ENCODE results near the gene UGT2B15.

UGT2B15 gene

GRCh38 chr4:68613752-68614151, 56.7 kb downstream of the UGT2B15 start:
- Mint-ChIP-seq H3K27ac (no peak overlapping the region), H3K27me3 (no peaks in the 10 kb centered on the region), H3K4me3 (no peak overlapping the region), H3K9me3 (no peaks in the 10 kb centered on the region), H3K4me1 (ENCODE audit: low read depth) (no peaks in the 10 kb centered on the region), H3K36me3 (ENCODE audit: low read depth) (no peaks in the 10 kb centered on the region)

GRCh38 chr4:68606240-68606639, 64.2 kb downstream of the UGT2B15 start:
- no peak overlapping the region for H3K4me3 Mint-ChIP-seq
- no peak overlapping the region for H3K27ac Mint-ChIP-seq
- no peaks in the 10 kb centered on the region for H3K4me1 Mint-ChIP-seq (ENCODE audit: low read depth)
- H3K27me3 Mint-ChIP-seq = no peaks in the 10 kb centered on the region
- no peaks in the 10 kb centered on the region for H3K9me3 Mint-ChIP-seq
- no peaks in the 10 kb centered on the region for H3K36me3 Mint-ChIP-seq (ENCODE audit: low read depth)

- Mint-ChIP-seq H3K27ac (no peak overlapping the region), H3K4me1 (ENCODE audit: low read depth) (no peaks in the 10 kb centered on the region), H3K36me3 (ENCODE audit: low read depth) (no peaks in the 10 kb centered on the region), H3K4me3 (no peak overlapping the region), H3K9me3 (no peaks in the 10 kb centered on the region), H3K27me3 (no peaks in the 10 kb centered on the region)
Observed at GRCh38 chr4:68599150-68599549, 71.3 kb downstream of the UGT2B15 start.

GRCh38 chr4:68597482-68597881, 73.0 kb downstream of the UGT2B15 start:
- H3K27ac Mint-ChIP-seq = no peak overlapping the region
- no peak overlapping the region for H3K4me3 Mint-ChIP-seq
- H3K36me3 Mint-ChIP-seq (ENCODE audit: low read depth) = no peaks in the 10 kb centered on the region
- no peaks in the 10 kb centered on the region for H3K27me3 Mint-ChIP-seq
- H3K9me3 Mint-ChIP-seq = no peaks in the 10 kb centered on the region
- no peaks in the 10 kb centered on the region for H3K4me1 Mint-ChIP-seq (ENCODE audit: low read depth)

All from stimulated activated naive CD8-positive, alpha-beta T cell treated with anti-CD3 and anti-CD28 coated beads, Interleukin-15, Interleukin-2, amounts not matched to agents 100 ng/mL and 50 ng/mL, for 24 hours (primary cell).